Ectodermal cell (in vitro differentiated cells): ENCODE measurements around the gene POLE4. TPM values are rescaled to one million over a fixed set of nuclear protein-coding genes. Genes with fewer than 3 reads are reported as not detected.
A peak's percentile ranks its signal among the peaks of the same experiment; 100 is the strongest.

Experiments
- H3K27ac ChIP-seq: 2 replicates; pipeline ENCODE4 v1.7.0; 2013; ENCODE audit warnings: mild to moderate bottlenecking, low read depth, low read length; ENCODE audit not compliant: insufficient read depth, poor library complexity, severe bottlenecking
- H3K27me3 ChIP-seq: 2 replicates; pipeline ENCODE4 v1.7.0; 2013; ENCODE audit warnings: mild to moderate bottlenecking, low read length; ENCODE audit not compliant: insufficient read depth, control insufficient read depth, poor library complexity, severe bottlenecking
- H3K36me3 ChIP-seq: one replicate; pipeline ENCODE4 v1.7.0; 2013; ENCODE audit warnings: low read length; ENCODE audit not compliant: control insufficient read depth, insufficient read depth
- H3K4me1 ChIP-seq: one replicate; pipeline ENCODE4 v1.7.0; 2013; ENCODE audit warnings: low read length; ENCODE audit not compliant: control insufficient read depth, insufficient read depth
- H3K4me3 ChIP-seq: 2 replicates; pipeline ENCODE4 v1.7.0; 2013; ENCODE audit warnings: low read depth, low read length, control low read depth; ENCODE audit not compliant: insufficient read depth
- H3K9me3 ChIP-seq: 2 replicates; pipeline ENCODE4 v1.7.0; 2013; ENCODE audit warnings: mild to moderate bottlenecking, low read length, moderate library complexity; ENCODE audit not compliant: control insufficient read depth
- WGBS, 2 experiments: methylation state at CpG; one replicate each; pipeline ENCODE4 v1.1.7; 2013; ENCODE audit warnings: missing lambda C conversion rate in 2 of 2; 5-methylcytosine and 5-hydroxymethylcytosine counted together
- polyA plus RNA-seq, 4 experiments: library from polyadenylated mRNA; stranded (reverse); fragments of 50-300 nt; gene quantifications; one replicate each; pipeline ENCODE4 v1.2.3, GENCODE V29; 2013

Gene POLE4
- polyA plus RNA-seq (2013, experiment 1 of 4), result 50.3 TPM
- 39.7 TPM for polyA plus RNA-seq (2013, experiment 2 of 4)
- polyA plus RNA-seq (2013, experiment 3 of 4), result 34.3 TPM
- 40.8 TPM for polyA plus RNA-seq (2013, experiment 4 of 4)

GRCh38 chr2:74958274-74959105 lies at the start of gene POLE4:
Gene POLE4, plus strand, starts transcription at chr2:74958643. Its CDS starts 37 bp downstream, at chr2:74958680.
- Histone ChIP-seq H3K9me3 (no peaks in the 10 kb centered on the region), H3K36me3 (no peaks in the 10 kb centered on the region), H3K27me3 (no peaks in the 10 kb centered on the region), H3K4me3 (peak within 1 kb of the TSS; percentile 62), H3K4me1 (no peaks in the 10 kb centered on the region), H3K27ac (no peak within 1 kb of the TSS)
- 5 to 6% methylated on average over 81 of the region's 81 CpGs for WGBS, 2 experiments

GRCh38 chr2:74908748-74909444 lies 49.5 kb upstream of the POLE4 start:
- no peaks in the 10 kb centered on the region for H3K9me3 ChIP-seq
- no peaks in the 10 kb centered on the region for H3K4me1 ChIP-seq
- H3K4me3 ChIP-seq, result no peak overlapping the region
- 90 to 91% methylated on average over 31 of the region's 31 CpGs for WGBS, 2 experiments
- H3K27ac ChIP-seq, result no peak overlapping the region
- no peaks in the 10 kb centered on the region for H3K27me3 ChIP-seq
- no peaks in the 10 kb centered on the region for H3K36me3 ChIP-seq

DNA sequence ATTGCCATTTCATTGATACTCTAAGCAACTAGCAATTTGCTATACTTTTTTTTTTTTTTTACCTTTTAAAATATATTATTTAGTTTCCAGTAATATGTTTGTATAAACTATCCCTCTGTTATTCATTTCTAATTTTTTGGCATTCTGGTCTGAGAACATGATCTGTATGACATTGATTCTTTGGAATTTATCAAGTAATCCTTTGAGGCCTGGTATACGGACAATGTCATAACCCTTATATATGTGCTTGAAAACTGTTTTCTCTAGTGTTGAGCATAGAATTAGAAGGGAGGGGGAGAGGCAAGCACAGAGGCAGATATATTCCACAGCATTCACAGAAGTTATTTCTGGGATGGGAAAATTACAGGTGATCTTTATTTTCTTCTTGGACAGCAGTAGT lies 48.2 kb upstream of the POLE4 start:
- WGBS, 2 experiments, result 92 to 100% methylated on average over 1 of the region's 1 CpG
- no peak overlapping the region for H3K27ac ChIP-seq
- H3K4me1 ChIP-seq, result no peaks in the 10 kb centered on the region
- H3K27me3 ChIP-seq, result no peaks in the 10 kb centered on the region
- H3K9me3 ChIP-seq, result no peaks in the 10 kb centered on the region
- H3K36me3 ChIP-seq, result no peaks in the 10 kb centered on the region
- H3K4me3 ChIP-seq, result no peak overlapping the region

DNA sequence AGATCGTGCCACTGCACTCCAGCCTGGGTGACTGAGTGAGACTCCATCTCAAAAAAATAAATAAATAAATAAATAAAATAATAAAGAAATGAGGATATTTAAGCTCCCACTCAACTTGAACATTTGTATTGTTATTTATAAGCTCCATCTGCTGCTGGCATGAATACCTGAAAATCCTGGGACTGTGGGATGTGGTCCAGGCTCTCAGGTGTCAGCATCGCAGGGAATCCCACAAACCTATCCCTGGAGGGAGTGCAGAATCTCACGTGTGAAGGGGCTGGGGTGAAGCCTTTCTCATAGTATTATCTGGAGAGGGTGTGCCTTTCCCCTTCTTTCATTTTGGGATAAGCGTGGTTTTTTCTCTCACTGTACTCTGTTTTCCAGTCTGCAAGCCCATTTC lies 47.4 kb upstream of the POLE4 start:
- no peaks in the 10 kb centered on the region for H3K4me1 ChIP-seq
- no peaks in the 10 kb centered on the region for H3K27me3 ChIP-seq
- no peak overlapping the region for H3K27ac ChIP-seq
- H3K4me3 ChIP-seq, result no peak overlapping the region
- WGBS, 2 experiments, result 77 to 79% methylated on average over 3 to 4 of the region's 4 CpGs
- no peaks in the 10 kb centered on the region for H3K36me3 ChIP-seq
- H3K9me3 ChIP-seq, result no peaks in the 10 kb centered on the region

GRCh38 chr2:74915743-74916142 lies 42.7 kb upstream of the POLE4 start:
- Histone ChIP-seq H3K4me3 (no peak overlapping the region), H3K9me3 (no peaks in the 10 kb centered on the region), H3K36me3 (no peaks in the 10 kb centered on the region), H3K4me1 (no peaks in the 10 kb centered on the region), H3K27me3 (peaks cover 4% of the 10 kb centered on the region), H3K27ac (no peak overlapping the region)
- WGBS, 2 experiments, result 92 to 93% methylated on average over 4 of the region's 4 CpGs

DNA sequence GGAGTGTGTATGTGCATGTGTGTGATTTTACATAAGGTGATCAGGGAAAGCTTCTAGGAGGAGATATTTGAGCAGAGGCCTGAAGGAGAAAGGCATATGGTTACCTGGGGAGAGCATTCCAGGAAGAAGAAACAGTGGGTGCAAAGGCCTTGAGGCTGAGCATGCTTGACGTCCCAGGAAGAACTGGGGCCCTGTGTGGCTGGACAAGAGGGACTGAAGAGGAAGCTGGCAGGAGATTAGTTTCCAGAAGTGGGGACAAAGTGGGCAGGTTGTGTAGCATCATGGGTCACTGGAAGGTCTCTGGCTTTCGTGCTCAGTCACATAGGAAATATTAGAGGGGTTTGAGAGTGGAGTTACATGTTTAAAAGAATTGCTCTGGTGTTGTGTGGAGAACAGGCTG lies 42.0 kb upstream of the POLE4 start:
- Histone ChIP-seq H3K36me3 (no peaks in the 10 kb centered on the region), H3K27ac (no peak overlapping the region), H3K27me3 (peaks cover 4% of the 10 kb centered on the region), H3K4me1 (no peaks in the 10 kb centered on the region), H3K4me3 (no peak overlapping the region), H3K9me3 (no peaks in the 10 kb centered on the region)
- WGBS, 2 experiments, result 90 to 93% methylated on average over 2 of the region's 2 CpGs

DNA sequence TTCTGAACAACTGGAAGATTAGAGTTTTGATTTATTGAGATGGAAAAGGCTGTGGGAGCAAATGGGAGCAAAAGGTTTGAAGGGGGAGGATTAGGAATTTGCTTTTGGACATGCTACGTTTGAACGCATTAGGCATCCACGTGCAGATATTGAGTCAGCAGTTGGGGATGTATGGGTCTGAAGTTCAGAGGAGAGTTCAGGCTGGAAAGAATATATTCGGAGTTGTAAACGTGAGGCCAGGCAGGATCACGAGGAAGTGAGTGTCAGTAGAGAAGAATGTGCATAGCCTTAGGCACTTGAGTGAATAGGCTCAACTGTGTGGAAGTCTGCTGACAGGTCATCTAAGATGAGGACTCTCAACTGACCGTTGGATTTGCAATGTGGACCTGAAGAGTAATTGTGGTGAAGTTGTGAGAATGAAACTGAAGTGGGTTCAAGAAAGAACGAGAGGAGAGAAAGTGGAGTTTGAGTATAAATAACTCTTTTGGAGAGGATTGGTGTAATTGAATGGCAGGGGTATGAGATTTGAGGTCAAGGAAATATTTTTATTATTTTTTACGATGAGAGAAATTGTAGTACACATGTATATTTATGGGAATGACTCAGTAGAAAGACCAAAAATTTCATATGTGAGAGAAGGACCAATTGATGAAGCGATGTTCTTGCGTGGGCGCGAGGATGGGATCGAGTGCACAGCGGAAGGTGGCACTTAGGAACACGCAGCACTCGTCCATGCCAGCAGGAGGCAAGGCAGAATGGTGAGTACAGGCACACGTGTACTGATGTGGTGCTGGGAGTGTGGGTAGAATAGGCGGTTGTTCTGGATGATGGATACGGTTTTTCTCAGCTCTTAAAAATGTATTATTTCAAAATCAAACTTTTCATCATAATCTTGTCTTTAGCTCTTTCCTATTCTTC lies 40.5 kb upstream of the POLE4 start:
- Histone ChIP-seq H3K27me3 (peaks cover 4% of the 10 kb centered on the region), H3K27ac (no peak overlapping the region)
- 86 to 87% methylated on average over 19 to 20 of the region's 20 CpGs for WGBS, 2 experiments

GRCh38 chr2:74919827-74920226 lies 38.6 kb upstream of the POLE4 start:
- Histone ChIP-seq H3K27ac (no peak overlapping the region), H3K4me3 (peak overlapping the region; percentile 30), H3K4me1 (no peaks in the 10 kb centered on the region), H3K9me3 (no peaks in the 10 kb centered on the region), H3K27me3 (peaks cover 4% of the 10 kb centered on the region), H3K36me3 (no peaks in the 10 kb centered on the region)
- 9 to 10% methylated on average over 34 of the region's 34 CpGs for WGBS, 2 experiments

More for the DNA sequence above, 40.5 kb upstream of the POLE4 start:
- no peaks in the 10 kb centered on the region for H3K9me3 ChIP-seq
- H3K4me3 ChIP-seq, result no peak overlapping the region
- H3K4me1 ChIP-seq, result no peaks in the 10 kb centered on the region
- no peaks in the 10 kb centered on the region for H3K36me3 ChIP-seq

GRCh38 chr2:74921236-74921736 lies 37.2 kb upstream of the POLE4 start:
- WGBS, 2 experiments, result 88 to 96% methylated on average over 2 of the region's 2 CpGs
- Histone ChIP-seq H3K36me3 (no peaks in the 10 kb centered on the region), H3K27me3 (peaks cover 4% of the 10 kb centered on the region), H3K4me1 (peaks cover 10% of the 10 kb centered on the region), H3K4me3 (no peak overlapping the region), H3K9me3 (no peaks in the 10 kb centered on the region), H3K27ac (no peak overlapping the region)
